H1 (cell line): ENCODE measurements around the gene PHKA2. TPM values are rescaled to one million over a fixed set of nuclear protein-coding genes. Genes with fewer than 3 reads are reported as not detected.

Source experiments
- KDM5A ChIP-seq: fragments of 200-600 bp; IDR thresholded peaks from 2 replicates; pipeline ENCODE4 v1.7.1; 2012; ENCODE audit warnings: mild to moderate bottlenecking, low read length, inconsistent platforms, mixed read lengths
- RAD21 ChIP-seq, 2 experiments: IDR thresholded peaks in 1 of 2; conservative IDR thresholded peaks in 1 of 2; 2 replicates each; pipeline ENCODE4 v1.6.1; 2011; ENCODE audit warnings: low read depth in 2 of 2, low read length in 2 of 2, improper control_type of control experiment in 1 of 2, inconsistent platforms in 1 of 2, mild to moderate bottlenecking in 1 of 2, moderate library complexity in 1 of 2
- polyA plus RNA-seq, 7 experiments: library from polyadenylated mRNA; depleted of rRNA in 3 of 7; stranded (reverse) in 5 of 7; unstranded in 2 of 7; fragments of >200 nt in 5 of 7; fragments of 200-250 nt in 2 of 7; gene quantifications; 1 replicate in 5 of 7; 2 replicates in 1 of 7; 4 replicates in 1 of 7; pipeline versions ENCODE4 v1.2.1 to v1.2.3, GENCODE V29; 2011 to 2013; ENCODE audit warnings: missing spikeins in 2 of 7, mixed read lengths in 2 of 7
- total RNA-seq: library from RNA; stranded (reverse); fragmentation: NEBNext Ultra II Directional; extraction: Animal tissue kit (Norgen Biotek cat#: 25700); gene quantifications from 2 replicates; pipeline ENCODE4 v1.2.1, GENCODE V29; 2021

The PHKA2 gene
- total and polyA plus RNA-seq, 2 of the 8 experiments (the other 6 are each of a cell fraction or from before 2014, with no cell fraction given) = 28.1 to 35.8 TPM

DNA sequence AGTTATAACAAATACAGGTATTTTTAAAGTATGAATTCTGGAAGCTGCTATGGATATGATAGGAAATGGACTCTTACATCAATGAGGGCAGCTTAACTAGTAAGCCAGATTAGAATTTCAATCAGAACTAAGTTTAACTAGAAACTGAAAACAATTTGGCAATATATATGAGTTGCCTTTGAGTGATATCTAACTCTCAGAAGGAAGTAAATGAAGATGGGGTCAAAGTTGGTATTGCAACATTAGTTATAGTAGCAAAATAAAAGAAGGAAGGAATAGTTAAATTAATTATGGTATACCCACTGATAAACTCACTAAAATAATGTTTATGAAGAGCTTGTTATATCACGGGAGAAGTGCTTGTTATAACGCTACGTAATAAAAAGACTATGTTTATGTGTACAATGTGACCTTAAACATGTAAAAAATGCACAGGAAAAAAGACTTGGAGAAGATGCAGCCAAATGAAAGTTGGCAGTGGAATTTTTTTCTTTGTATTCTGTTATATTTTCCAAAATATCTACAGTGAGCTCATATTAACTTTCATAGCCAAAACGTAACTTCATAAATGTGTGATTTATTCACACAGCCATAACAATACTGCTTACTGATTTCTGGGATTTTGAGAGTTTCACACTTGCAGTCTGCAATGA is 34.5 kb downstream of the PHKA2 start (continued):
- TF ChIP-seq KDM5A (no peak), RAD21 (IDR thresholded peaks at IDR 0.05 in 1 of 2, conservative IDR thresholded peaks at IDR 0.05 in 1 of 2; ENCODE audit: low read depth in 2 of 2, low read length in 2 of 2) (no peak)
